ENCODE data around the gene WDR26. TPM values are rescaled to one million over a fixed set of nuclear protein-coding genes. Genes with fewer than 3 reads are reported as not detected.
"Not testable (repeated sequence)": the region's sequence is repeated elsewhere in the genome, so short reads cannot be mapped to it uniquely, and the experiment has no call there.

The WDR26 gene
- total RNA-seq, 2 donors from 2014 or later: 87.7 to 103 TPM

DNA sequence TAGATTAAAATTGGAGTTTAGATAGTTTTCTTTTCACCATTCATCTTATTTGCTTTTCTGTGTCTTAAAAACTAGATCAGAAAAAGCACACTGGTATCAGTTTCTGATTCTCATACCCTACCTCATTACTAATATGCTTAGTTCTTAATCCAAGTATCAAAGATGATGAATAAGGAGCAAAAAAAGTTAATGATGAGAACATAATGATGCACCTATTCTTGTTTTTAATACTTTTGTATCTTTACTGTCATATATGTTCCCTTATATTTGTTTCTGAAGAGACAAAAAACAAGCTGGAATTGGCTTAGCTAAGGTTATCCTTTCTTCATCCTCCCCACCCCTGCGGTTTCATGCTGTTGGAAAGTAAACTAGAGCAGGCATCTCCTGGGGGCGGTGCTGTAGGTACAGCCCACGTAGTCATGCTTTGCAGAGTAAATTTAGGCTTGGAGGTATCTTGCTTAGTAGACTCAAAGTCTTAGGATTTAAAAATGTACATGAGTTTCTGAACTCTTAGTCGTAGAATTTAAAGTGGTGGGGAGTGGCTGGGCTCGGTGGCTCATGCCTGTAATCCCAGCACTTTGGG, 61.5 kb downstream of the WDR26 start:
- peak overlapping the region in 1 of 2 donors; percentile 73 for H3K27ac Mint-ChIP-seq
- DNase-seq (ENCODE audit: low spot score) (no peak), ATAC-seq (no peak)
- no peak overlapping the region for H3K4me3 Mint-ChIP-seq
- H3K9me3 Mint-ChIP-seq: no peaks in the 10 kb centered on the region
- no peaks in the 10 kb centered on the region for H3K27me3 Mint-ChIP-seq
- peaks cover 40% of the 10 kb centered on the region for H3K36me3 Mint-ChIP-seq
- H3K4me1 Mint-ChIP-seq (ENCODE audit: low read depth in 2 of 2): peaks cover 39 to 52% of the 10 kb centered on the region in 2 donors

DNA sequence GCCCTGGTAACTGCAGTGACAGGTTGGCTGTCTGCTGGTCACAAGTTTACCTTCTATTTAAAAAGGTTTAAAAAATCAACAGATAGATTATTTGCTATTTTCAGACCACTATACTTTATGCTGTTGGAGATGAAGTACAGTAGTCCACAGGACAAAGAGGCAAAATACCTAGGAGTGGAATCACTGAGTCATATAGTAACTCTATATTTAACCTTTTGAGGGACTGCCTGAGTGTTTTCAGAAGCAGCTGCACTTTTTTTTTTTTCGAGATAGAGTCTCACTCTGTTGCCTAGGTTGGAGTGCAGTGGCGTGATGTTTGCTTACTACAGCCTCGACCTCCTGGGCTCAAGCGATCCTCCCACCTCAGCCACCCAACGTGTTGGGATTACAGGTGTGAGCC, 66.2 kb downstream of the WDR26 start:
- DNase-seq (ENCODE audit: low spot score) (no peak), ATAC-seq (no peak)
- no peaks in the 10 kb centered on the region for H3K9me3 Mint-ChIP-seq
- no peak overlapping the region for H3K4me3 Mint-ChIP-seq
- H3K27me3 Mint-ChIP-seq: no peaks in the 10 kb centered on the region
- no peak overlapping the region for H3K27ac Mint-ChIP-seq
- peaks cover 39% of the 10 kb centered on the region for H3K36me3 Mint-ChIP-seq
- peaks cover 14 to 18% of the 10 kb centered on the region in 2 donors for H3K4me1 Mint-ChIP-seq (ENCODE audit: low read depth in 2 of 2)

DNA sequence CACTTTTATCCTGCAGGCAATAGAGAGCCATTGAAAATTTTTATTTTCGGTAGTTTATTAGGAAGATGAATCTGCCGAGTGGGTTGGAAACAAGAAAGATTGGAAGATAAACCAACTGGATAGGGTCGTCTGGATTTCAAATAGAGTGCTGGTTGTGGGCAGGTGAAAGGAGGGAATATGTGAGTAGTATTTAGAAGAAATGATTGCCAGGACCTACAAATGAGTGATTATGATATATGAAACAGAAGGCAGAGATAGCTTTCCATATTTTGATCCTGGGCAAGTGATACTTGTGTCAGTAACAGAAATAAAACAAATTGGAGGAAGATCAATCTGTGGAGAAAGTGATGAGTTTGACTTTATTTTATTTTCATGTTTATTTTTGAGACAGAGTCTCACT, 75.4 kb downstream of the WDR26 start:
- Mint-ChIP-seq H3K27ac (peak overlapping the region; percentile 87 to 96), H3K4me3 (peak overlapping the region; percentile 99), H3K9me3 (no peaks in the 10 kb centered on the region), H3K4me1 (ENCODE audit: low read depth in 2 of 2) (peaks cover 37 to 48% of the 10 kb centered on the region in 2 donors), H3K36me3 (peaks cover 20% of the 10 kb centered on the region), H3K27me3 (no peaks in the 10 kb centered on the region)
- DNase-seq (ENCODE audit: low spot score) (no peak), ATAC-seq (no peak)

DNA sequence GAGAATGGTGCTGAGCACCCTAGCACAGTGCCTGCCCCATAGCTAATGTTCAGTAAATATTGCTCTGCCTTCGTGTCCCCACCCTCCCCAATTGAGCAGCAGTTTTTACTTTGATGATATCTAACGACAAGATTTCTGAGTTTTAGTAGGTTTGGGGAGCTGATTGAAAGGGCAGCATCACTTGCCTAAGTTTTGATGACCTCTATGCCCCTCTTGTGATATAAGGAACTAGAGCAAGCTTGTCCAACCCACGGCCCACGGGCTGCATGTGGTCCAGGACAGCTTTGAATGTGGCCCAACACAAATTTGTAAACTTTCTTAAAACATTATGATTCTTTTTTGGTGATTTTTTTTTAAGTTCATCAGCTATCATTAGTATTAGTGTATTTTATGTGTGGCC, 76.4 kb downstream of the WDR26 start:
- DNase-seq (ENCODE audit: low spot score): no peak
- ATAC-seq: no peak
- Mint-ChIP-seq H3K4me1 (ENCODE audit: low read depth in 2 of 2) (peaks cover 36 to 50% of the 10 kb centered on the region in 2 donors), H3K27ac (peak overlapping the region; percentile 87 to 96), H3K36me3 (peaks cover 12% of the 10 kb centered on the region), H3K4me3 (peak overlapping the region; percentile 99), H3K9me3 (no peaks in the 10 kb centered on the region), H3K27me3 (no peaks in the 10 kb centered on the region)

DNA sequence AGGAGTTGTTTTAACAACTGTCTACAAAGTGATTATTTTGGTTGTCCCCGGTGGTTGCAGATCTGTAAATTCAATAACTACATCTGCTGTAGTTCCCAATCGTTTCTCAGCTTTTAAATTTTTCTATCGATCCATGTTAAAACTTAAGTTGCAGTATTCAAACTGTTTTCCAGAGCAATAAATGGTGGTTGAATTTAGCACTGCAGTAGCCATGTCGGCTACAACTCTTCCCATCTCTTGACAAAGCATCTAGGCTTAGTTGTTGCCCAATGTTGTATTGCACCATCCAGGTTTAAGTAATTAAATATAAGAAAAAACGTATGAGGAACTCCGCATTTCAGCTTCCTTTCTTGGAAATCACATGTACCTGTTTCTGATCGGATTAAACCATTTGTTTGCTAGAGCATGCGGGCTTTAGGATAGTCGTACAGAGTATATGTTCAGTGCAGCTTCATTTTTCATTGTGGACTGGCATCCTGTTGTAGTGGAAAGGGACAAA, 76.9 kb downstream of the WDR26 start:
- H3K9me3 Mint-ChIP-seq: no peaks in the 10 kb centered on the region
- H3K27ac Mint-ChIP-seq: peak overlapping the region; percentile 87 to 96
- H3K4me1 Mint-ChIP-seq (ENCODE audit: low read depth in 2 of 2): peaks cover 36 to 45% of the 10 kb centered on the region in 2 donors

DNA sequence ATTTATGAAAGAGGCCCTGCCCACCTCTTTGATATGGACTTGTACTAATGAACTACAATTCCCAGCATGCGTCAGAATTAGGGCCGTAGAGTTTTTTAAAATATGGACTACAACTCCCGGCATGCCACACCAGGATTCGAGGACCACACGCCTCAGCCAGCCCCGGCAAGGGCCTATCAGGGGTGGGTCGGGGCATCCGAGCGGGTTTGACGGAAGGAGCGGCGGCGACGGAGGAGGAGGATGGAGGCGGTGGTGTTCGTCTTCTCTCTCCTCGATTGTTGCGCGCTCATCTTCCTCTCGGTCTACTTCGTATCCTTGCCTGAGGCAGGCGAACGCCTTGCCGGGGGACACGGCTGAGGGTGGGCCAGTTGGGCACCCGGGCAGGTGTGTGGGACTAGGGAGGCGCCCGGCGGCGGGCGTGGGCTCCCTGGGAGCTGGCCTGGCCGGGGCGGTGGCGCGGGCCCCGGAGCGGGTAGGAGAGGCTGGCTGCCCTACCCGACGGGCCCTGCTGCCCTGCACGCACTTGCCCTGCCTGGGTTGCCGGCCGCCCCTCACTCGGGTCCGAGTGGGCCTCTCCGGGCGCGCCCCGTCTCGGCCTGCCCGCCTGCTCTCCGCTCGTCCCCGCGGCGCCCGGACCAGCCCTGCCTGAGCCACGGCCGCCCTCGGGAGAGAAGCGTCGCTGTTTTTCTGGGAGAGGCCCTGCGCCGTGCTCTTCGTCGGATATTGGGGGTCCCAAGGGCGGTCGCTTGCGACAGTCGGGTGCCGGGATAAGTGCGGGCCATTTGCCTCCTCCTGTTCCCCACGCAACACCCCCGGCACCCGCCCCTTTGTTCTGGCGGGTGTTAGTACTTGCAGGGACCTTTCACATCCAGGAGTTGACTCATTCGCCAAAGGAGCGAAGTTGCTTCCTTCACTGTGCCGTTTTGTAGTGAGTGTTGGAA, 77.6 kb downstream of the WDR26 start, which contains the start of gene CNIH4:
Gene CNIH4 (plus strand): TSS at position 195 of the 941 bp plus-strand sequence. CDS start 46 bp downstream, at position 241.
- Mint-ChIP-seq H3K4me3 (peak within 1 kb of the TSS; percentile 99), H3K27me3 (no peaks in the 10 kb centered on the region), H3K4me1 (ENCODE audit: low read depth in 2 of 2) (peaks cover 33 to 38% of the 10 kb centered on the region in 2 donors), H3K27ac (peak within 1 kb of the TSS; percentile 87 to 96), H3K9me3 (no peaks in the 10 kb centered on the region), H3K36me3 (peaks cover 6% of the 10 kb centered on the region)
- DNase-seq (ENCODE audit: low spot score): peak; percentile 93
- peak; percentile 99 for ATAC-seq

More for the DNA sequence above, 76.9 kb downstream of the WDR26 start:
- DNase-seq (ENCODE audit: low spot score) (no peak), ATAC-seq (no peak)
- Mint-ChIP-seq H3K27me3 (no peaks in the 10 kb centered on the region), H3K36me3 (peaks cover 12% of the 10 kb centered on the region), H3K4me3 (peak overlapping the region; percentile 99)

DNA sequence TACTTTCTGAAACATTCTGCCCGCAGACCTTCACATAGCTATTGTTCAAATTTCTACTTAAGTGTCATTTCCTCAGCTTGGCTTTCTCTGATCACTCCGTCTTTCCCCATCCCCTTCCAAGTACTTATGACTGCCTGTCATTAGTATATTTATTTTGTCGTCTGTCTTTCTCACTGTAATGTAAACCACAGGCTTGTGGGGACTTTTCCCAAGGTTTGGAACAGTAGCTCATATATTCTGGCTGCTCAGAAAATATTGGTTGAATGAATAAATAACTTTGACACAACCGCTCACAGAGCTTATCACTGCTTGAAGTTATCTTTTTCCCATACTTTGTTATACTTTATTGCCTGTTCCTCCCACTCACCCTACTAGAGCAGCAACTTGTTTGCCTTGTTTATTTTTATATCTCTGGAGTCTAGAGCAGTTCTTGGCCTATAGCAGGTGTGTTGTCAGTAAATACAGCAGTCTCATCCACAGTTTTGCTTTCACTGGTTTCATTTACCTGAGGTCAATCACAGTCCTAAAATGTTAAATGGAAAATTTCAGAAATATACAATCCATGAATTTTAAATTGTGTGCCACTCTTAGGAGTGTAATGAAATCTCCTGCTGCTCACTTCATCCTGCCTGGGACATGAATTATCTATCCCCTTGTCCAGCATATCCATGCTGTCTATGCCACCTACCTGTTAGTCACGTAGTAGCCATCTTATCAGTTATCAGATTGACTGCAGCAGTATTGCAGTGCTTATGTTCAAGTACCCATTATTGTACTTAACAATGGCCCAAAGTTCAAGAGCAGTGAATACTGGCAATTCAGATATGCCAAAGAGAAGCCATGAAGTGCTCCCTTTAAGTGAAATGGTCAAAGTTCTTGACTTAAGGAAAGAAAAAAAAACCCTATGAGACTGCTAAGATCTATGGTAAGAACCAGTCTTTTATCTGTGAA, 80.3 kb downstream of the WDR26 start:
- Mint-ChIP-seq H3K4me1 (ENCODE audit: low read depth in 2 of 2) (peaks cover 31 to 36% of the 10 kb centered on the region in 2 donors), H3K36me3 (peaks cover 6% of the 10 kb centered on the region), H3K9me3 (no peaks in the 10 kb centered on the region), H3K4me3 (peak overlapping the region; percentile 1), H3K27me3 (no peaks in the 10 kb centered on the region), H3K27ac (peak overlapping the region; percentile 5 to 40)
- no peak for DNase-seq (ENCODE audit: low spot score)
- ATAC-seq: no peak

DNA sequence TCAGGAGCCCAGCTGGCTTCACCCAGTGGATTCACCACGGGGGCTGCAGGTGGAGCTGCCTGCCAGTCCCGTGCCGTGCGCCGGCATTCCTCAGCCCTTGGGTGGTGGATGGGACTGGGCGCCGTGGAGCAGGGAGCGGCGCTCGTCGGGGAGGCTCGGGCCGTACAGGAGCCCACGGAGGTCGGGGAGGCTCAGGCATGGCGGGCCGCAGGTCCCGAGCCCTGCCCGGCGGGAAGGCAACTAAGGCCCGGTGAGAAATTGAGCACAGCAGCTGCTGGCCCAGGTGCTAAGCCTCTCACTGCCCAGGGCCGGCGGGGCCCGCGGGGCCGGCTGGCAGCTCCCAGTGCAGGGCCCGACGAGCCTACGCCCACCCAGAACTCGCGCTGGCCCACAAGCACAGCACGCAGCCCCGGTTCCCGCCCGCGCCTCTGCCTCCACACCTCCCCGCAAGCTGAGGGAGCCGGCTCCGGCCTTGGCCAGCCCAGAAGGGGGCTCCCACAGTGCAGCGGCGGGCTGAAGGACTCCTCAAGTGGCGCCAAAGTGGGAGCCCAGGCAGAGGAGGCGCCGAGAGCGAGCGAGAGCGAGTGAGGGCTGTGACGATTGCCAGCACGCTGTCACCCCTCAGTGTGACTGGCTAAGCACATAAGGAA, 82.0 kb downstream of the WDR26 start:
- DNase-seq (ENCODE audit: low spot score); H3K36me3 Mint-ChIP-seq; H3K27me3 Mint-ChIP-seq; ATAC-seq; H3K27ac Mint-ChIP-seq; H3K9me3 Mint-ChIP-seq; H3K4me3 Mint-ChIP-seq: not testable (repeated sequence)
- peaks cover 15 to 19% of the 10 kb centered on the region in 2 donors for H3K4me1 Mint-ChIP-seq (ENCODE audit: low read depth in 2 of 2)

DNA sequence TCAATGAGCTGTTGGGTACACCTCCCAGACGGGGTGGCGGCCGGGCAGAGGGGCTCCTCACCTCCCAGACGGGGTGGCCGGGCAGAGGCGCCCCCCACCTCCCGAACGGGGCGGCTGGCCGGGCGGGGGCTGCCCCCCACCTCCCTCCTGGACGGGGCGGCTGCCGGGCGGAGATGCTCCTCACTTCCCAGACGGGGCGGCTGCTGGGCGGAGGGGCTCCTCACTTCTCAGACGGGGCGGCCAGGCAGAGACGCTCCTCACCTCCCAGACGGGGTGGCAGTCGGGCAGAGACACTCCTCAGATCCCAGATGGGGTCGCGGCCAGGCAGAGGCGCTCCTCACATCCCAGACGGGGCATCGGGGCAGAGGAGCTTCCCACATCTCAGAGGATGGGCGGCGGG, 84.9 kb downstream of the WDR26 start:
- DNase-seq (ENCODE audit: low spot score); H3K4me3 Mint-ChIP-seq; H3K36me3 Mint-ChIP-seq; ATAC-seq; H3K4me1 Mint-ChIP-seq (ENCODE audit: low read depth in 2 of 2); H3K27me3 Mint-ChIP-seq; H3K27ac Mint-ChIP-seq; H3K9me3 Mint-ChIP-seq: not testable (repeated sequence)

DNA sequence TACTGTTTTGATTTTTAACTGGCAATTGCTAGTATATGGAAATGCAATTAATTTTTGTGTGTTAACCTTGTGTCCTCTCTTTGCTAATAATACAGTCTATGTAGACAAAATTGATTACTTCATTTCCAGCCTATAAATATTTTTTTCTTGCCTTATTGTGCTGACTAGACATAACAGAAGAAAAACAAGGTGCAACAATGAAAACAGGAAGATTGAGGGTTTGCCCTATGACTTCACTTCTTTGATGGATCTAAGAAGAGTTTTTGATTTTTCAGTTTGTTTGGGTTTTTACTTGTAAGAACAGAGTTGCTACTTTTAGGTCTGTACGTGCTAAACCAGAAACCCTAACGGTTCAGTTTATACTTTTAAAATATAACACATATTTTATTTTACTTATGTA, 86.5 kb downstream of the WDR26 start:
- no peaks in the 10 kb centered on the region for H3K9me3 Mint-ChIP-seq
- H3K27me3 Mint-ChIP-seq: peaks cover 0 to 4% of the 10 kb centered on the region in 2 donors
- H3K4me1 Mint-ChIP-seq (ENCODE audit: low read depth in 2 of 2): no peaks in the 10 kb centered on the region
- DNase-seq (ENCODE audit: low spot score) (no peak), ATAC-seq (no peak)
- no peak overlapping the region for H3K27ac Mint-ChIP-seq
- H3K36me3 Mint-ChIP-seq: peaks cover 12% of the 10 kb centered on the region
- H3K4me3 Mint-ChIP-seq: no peak overlapping the region

DNA sequence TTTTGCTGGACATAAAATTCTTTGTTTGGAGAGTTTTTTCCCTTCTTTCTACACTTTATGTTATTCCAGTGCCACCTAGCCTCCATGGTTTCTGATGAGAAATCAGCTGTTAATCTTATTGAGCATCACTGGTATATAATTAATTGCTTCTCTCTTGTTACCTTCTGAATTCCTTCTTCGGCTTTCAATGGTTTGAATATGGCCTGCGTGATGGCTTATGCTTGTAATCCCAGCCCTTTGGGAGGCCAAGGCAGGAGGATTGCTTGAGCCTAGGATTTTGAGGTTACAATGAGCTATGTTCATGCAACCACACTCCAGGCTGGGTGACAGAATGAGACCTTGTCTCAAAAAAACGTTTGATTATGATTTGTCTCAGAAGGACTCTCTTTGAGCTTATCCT, 90.9 kb downstream of the WDR26 start:
- ATAC-seq (no peak), DNase-seq (ENCODE audit: low spot score) (no peak)
- H3K4me1 Mint-ChIP-seq (ENCODE audit: low read depth in 2 of 2): peaks cover 3 to 6% of the 10 kb centered on the region in 2 donors
- peaks cover 0 to 14% of the 10 kb centered on the region in 2 donors for H3K27me3 Mint-ChIP-seq
- peaks cover 19% of the 10 kb centered on the region for H3K36me3 Mint-ChIP-seq
- H3K27ac Mint-ChIP-seq: no peak overlapping the region
- no peak overlapping the region for H3K4me3 Mint-ChIP-seq
- H3K9me3 Mint-ChIP-seq: peaks cover 5% of the 10 kb centered on the region

DNA sequence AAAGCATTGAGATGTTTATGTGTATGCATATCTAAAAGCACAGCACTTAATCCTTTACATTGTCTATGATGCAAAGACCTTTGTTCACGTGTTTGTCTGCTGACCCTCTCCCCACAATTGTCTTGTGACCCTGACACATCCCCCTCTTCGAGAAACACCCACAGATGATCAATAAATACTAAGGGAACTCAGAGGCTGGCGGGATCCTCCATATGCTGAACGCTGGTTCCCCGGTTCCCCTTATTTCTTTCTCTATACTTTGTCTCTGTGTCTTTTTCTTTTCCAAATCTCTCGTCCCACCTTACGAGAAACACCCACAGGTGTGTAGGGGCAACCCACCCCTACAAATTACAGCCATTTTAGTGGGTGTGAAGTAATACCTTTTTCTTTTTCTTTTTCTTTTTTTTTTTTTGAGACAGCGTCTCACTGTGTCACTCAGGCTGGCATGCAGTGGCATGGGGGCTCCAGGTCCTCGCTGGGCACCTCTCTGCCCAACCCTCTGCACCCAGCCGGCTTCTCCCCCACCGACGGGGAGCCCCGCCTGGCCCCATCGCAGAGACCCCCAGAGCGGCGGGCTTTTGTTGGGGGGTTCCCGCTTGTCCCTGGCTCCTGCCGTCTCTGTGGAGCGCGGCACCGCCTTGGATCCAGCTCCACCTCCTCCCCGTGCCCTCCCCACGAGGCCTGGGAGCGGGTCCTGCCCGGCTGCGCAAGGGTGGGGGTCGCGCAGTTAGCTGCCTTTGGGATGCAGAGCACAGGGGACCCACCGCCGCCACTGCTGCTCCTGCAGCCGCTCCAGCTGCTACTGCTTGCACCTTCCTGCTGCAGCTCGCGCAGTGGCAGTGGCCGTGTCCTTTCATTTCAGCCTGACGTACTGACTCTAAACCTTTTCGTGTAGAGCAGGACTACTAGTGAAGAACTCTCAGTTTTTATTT, 93.9 kb downstream of the WDR26 start:
- H3K27ac Mint-ChIP-seq; DNase-seq (ENCODE audit: low spot score); H3K4me1 Mint-ChIP-seq (ENCODE audit: low read depth in 2 of 2); H3K9me3 Mint-ChIP-seq: not testable (repeated sequence)
- H3K36me3 Mint-ChIP-seq: peaks cover 16% of the 10 kb centered on the region
- H3K4me3 Mint-ChIP-seq: peak overlapping the region; percentile 46
- peak; percentile 64 to 76 for ATAC-seq
- peaks cover 0 to 13% of the 10 kb centered on the region in 2 donors for H3K27me3 Mint-ChIP-seq

All from natural killer cell treated with Interleukin-12 subunit alpha and Interleukin-12 subunit beta and Interleukin-15 and Interleukin-18, amount 100 ng/mL, for 72 hours (primary cell).